ENCODE data around the gene BLVRB.

DNA sequence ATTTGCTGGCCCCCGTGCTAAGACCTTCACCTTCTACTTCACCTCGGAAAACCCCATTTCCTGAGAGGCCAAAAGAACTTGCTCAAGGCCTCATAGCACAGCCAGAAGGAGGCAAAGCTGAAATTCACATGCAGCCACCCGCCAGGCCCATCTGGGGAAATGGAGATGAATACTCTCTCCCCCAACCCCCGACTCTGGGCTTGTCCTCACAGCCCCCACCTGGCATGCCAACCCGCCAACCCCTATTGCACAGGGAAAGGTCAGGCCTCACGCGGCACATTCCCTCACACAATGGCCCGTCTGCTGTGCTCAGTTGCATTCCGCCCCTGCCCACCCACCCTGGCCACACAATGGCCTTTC lies 55.5 kb downstream of the BLVRB start:
- TF ChIP-seq, protein P1, sequence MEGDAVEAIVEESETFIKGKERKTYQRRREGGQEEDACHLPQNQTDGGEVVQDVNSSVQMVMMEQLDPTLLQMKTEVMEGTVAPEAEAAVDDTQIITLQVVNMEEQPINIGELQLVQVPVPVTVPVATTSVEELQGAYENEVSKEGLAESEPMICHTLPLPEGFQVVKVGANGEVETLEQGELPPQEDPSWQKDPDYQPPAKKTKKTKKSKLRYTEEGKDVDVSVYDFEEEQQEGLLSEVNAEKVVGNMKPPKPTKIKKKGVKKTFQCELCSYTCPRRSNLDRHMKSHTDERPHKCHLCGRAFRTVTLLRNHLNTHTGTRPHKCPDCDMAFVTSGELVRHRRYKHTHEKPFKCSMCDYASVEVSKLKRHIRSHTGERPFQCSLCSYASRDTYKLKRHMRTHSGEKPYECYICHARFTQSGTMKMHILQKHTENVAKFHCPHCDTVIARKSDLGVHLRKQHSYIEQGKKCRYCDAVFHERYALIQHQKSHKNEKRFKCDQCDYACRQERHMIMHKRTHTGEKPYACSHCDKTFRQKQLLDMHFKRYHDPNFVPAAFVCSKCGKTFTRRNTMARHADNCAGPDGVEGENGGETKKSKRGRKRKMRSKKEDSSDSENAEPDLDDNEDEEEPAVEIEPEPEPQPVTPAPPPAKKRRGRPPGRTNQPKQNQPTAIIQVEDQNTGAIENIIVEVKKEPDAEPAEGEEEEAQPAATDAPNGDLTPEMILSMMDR (IDR thresholded peaks at IDR 0.05): no peak
- TF ChIP-seq POLR2AphosphoS5 (IDR thresholded peaks at IDR 0.05; ENCODE audit: low read depth, low read length): no peak
- no peak for TF ChIP-seq SIN3A (IDR thresholded peaks at IDR 0.05; ENCODE audit: borderline replicate concordance, insufficient read depth, low read depth, low read length)
- TF ChIP-seq, protein P2, sequence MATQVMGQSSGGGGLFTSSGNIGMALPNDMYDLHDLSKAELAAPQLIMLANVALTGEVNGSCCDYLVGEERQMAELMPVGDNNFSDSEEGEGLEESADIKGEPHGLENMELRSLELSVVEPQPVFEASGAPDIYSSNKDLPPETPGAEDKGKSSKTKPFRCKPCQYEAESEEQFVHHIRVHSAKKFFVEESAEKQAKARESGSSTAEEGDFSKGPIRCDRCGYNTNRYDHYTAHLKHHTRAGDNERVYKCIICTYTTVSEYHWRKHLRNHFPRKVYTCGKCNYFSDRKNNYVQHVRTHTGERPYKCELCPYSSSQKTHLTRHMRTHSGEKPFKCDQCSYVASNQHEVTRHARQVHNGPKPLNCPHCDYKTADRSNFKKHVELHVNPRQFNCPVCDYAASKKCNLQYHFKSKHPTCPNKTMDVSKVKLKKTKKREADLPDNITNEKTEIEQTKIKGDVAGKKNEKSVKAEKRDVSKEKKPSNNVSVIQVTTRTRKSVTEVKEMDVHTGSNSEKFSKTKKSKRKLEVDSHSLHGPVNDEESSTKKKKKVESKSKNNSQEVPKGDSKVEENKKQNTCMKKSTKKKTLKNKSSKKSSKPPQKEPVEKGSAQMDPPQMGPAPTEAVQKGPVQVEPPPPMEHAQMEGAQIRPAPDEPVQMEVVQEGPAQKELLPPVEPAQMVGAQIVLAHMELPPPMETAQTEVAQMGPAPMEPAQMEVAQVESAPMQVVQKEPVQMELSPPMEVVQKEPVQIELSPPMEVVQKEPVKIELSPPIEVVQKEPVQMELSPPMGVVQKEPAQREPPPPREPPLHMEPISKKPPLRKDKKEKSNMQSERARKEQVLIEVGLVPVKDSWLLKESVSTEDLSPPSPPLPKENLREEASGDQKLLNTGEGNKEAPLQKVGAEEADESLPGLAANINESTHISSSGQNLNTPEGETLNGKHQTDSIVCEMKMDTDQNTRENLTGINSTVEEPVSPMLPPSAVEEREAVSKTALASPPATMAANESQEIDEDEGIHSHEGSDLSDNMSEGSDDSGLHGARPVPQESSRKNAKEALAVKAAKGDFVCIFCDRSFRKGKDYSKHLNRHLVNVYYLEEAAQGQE (IDR thresholded peaks at IDR 0.05; ENCODE audit: insufficient read depth in 1 of 2, low read depth in 2 of 2, low read length in 1 of 2): no peak
- TF ChIP-seq TCF7L2 (IDR thresholded peaks at IDR 0.05; ENCODE audit: low read depth, low read length): no peak
